ENCODE results near the gene GPRASP3.

GPRASP3 gene

DNA sequence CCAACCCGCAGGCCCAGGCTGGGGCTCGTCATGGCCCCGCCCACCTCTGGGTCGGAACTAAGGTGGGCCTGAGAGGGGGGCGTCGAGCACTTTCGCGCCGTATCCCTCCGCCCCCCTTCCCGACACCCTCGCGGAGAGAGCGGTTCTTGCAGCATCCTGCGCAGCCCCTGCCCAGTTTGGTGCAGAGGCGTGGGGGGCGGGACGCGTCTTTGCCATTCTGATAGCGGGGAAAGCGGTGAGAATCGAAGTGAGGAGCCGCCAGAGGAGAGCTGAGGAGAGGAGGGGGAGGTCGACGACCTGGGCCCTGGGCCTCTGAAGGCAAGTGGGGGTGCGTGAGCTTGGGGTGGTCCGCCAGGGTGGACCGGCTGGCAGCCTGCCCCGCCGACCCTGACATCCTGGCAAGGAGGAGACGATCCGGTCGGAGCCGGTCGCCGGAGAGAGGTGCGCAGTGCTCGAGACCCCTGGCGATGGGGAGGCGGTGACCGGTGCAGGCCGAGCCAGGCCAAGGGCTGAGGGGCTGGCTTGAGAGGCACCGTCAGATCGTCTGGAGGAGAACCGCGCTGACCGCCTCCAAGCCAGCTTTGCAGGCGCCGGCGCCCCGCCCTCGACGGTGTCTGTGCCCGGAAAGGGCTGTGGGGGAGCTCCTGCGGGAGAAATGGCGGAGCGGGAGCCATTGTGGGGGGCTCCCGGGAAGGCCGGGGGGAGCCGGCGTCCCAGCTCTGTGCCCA is 25.5 kb downstream of the GPRASP3 start:
- DNase-seq (ENCODE audit: low read depth), result no peak

DNA sequence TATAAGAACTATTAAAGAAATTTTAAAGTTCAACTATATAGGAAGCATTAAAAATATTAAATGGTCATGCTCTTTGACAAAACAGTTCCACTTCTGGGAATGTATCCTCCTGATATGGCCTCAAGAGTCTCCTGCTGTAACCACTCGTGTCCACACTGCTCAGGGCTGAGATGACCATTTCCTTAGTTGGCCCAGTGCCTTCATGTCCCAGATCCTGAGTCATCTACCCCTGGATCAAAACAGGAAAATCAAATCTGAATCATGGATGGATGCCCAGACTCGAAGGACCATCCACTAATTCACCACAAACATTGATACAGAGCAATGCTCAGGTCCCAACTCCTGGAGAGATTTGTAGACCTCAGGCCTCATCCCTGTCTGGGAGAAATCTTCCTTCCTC is 44.7 kb downstream of the GPRASP3 start:
- DNase-seq (ENCODE audit: low read depth), result peak; percentile 16

DNA sequence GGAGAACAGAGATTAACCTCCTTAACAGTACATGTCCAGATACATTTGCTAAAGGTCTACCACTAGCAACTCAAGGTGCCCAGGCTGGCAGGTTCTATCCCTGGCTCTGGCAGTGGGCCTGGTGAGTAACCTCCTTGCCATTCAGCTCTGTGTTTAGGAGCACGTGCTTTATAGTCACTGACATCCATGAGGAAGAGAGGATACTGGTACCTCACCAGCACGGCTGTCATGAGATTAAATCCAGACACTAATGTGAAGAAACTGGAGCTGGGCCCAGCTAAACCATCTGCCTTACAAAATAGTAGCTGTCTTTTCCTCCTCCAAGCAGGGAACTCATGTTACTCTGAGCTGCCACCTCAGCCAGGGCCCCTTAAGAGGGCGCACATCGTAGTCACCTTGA is 45.3 kb downstream of the GPRASP3 start:
- peak; percentile 14 for DNase-seq (ENCODE audit: low read depth)

DNA sequence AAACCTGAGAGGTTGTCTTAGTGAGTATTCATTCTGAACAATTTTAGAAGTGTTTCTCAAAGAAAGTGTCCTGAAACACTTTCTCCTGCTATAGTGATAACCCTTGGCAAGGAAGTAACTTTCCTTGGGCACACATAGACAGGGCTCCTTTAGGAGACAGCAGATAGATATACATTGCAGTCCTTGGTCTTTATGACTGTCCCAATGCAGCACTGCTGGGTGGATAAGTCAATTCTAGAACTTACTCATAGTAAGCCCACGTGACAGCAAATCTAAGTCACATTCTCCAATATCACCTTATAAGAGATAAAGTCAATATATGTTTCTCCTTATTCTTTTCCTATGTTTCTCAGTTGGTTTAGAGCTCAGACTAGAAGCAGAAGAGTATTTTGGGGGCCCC is 46.7 kb downstream of the GPRASP3 start:
- no peak for DNase-seq (ENCODE audit: low read depth)

DNA sequence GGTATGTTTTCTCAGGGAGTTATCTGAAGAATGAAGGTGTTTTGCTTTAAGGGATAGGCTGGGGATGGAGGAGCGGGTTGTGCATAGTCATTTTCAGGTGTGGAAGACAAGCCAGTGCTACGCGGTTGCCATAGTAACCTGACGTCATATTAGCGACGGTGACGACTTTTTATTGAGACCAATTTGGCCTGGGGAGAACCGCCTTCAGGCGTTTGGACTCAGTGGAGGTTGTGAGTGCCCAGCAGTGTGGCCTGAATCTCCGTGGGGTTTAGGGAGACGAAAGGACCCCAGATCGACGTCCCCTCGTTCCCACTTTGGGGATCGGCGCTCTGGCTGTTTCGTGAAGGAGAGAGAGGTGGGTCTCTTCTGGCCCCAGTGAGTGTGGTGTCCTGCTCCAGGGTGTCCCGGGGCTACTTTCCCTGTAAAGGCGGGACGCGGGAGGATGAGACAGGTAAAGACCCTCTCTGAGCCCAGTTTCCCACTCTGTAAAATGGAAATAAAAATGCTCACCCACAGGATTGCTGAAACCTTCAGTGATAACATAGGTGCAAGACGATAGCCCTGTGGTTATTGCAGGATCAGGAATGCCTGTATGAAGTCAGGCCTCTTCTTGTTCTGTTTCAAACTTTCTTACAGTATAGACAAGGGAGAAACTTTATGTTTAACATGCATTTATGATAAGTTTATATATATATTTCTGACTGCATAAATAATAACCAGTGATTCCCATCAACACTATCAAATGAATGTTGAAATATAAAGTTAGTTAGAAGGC is 48.6 kb downstream of the GPRASP3 start:
- DNase-seq (ENCODE audit: low read depth), result peak; percentile 80

All from fibroblast of the conjunctiva (primary cell).